NOMO-1 (cell line): ENCODE measurements around the gene ZNF280B.
"Not testable (repeated sequence)": the region's sequence is repeated elsewhere in the genome, so short reads cannot be mapped to it uniquely, and the experiment has no call there.

ENCODE experiments used
- DNase-seq, 2 experiments: peaks; one replicate each; lab custom pipeline; 2025; ENCODE audit not compliant: unreplicated experiment in 2 of 2; lab: John Stamatoyannopoulos, UW

The ZNF280B gene

DNA sequence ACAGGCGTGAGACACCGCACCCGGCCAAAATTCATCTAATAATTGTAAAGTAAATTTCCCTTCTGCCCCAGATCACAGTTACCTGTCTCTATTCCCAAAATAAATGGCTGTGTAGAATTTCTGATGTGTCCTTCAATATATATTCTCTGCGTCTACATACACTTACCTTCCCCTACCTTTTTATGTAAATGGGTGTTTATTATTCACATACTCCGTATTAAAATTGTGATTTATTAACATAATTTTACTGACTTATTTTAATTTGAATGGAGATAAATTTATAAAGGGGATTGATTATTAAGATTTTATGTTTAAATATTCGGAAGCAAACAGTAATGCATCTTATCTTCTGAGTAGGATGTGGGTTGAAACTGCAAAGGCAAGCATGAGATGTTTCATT is 28.0 kb upstream of the ZNF280B start:
- no peak for DNase-seq

GRCh38 chr22:22535662-22536061 is 27.1 kb upstream of the ZNF280B start:
- no peak for DNase-seq

DNA sequence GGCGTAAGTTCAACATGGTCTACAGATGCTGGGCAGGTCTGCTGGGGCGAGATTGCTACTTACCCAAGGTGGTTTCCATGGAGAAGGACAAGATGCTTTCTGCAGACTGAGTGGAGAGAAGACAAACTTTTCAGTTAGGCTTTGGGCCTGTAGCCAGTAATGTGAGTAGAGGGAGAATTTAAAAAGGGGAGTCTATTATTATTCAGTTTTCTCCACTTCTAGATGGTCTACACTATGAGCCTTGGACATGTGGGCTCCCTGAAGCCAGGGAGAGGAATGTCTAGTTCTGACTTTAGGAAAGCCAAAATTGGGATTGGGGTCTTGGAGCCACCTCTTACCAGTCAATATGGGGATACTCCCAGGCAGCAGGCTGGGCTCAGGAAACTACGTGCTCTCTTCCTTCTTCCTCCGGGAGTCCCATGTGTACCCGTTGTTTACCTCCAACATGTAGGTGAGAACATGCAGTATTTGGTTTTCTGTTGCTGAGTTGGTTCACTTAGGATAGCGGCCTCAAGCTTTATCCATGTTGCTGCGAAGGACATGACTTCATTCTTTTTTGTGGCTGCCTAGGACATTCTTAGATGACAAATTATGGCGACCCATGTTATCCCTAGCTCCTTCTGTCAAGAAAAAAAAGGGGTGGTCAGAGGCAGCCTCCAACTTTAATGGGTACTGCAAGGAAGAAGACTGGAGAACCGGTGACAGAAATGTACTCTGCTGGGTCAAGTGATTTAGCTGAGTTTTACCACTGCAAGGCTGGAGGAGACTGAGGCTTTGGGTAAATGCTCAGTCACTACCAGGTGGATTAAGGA is 26.3 kb upstream of the ZNF280B start:
- DNase-seq = no peak

- no peak for DNase-seq
Observed at GRCh38 chr22:22533863-22534262, 25.3 kb upstream of the ZNF280B start.

- no peak for DNase-seq
Observed at GRCh38 chr22:22533417-22533816, 24.9 kb upstream of the ZNF280B start.

DNA sequence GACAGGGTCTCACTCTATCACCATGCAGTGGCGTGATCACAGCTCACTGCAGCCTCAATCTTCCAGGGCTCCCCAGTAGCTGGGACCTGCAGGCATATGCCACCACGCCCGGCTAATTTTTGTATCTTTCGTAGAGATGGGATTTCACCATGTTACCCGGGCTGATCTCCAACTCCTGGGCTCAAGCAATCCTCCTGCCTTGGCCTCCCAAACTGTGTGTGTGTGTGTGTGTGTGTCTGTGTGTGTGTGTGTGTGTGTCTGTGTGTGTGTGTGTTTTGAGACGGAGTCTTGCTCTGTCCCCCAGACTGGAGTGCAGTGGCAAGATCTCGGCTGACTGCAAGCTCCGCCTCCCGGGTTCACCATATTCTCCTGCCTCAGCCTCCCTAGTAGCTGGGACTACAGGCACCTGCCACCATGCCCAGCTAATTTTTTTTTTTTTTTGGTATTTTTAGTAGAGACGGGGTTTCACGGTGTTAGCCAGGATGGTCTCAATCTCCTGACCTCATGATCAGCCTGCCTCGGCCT is 24.1 kb upstream of the ZNF280B start:
- DNase-seq = not testable (repeated sequence)

GRCh38 chr22:22531770-22532546 is 23.4 kb upstream of the ZNF280B start:
- no peak for DNase-seq

- DNase-seq = no peak
Observed at GRCh38 chr22:22528780-22529179, 20.2 kb upstream of the ZNF280B start.

DNA sequence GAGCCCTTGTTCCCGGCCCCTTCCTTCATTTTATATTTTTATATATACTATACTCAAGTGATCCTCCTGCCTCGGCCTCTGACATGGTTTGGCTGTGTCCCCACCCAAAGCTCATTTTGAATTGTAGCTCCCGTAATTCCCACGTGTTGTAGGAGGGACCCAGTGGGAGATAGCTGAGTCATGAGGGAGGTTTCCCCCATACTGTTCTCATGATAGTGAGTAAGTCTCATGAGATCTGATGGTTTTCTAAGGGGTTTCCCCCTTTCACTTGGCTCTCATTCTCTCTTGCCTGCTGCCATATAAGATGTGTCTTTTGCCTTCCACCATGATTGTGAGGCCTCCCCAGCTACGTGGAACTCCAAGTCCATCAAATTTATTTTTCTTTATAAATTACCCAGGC is 18.8 kb upstream of the ZNF280B start:
- DNase-seq = no peak

GRCh38 chr22:22526125-22526912 is 17.8 kb upstream of the ZNF280B start:
- DNase-seq = no peak

GRCh38 chr22:22523494-22523893 is 15.0 kb upstream of the ZNF280B start:
- DNase-seq = no peak

- no peak for DNase-seq
Observed at GRCh38 chr22:22521631-22522030, 13.1 kb upstream of the ZNF280B start.

GRCh38 chr22:22520667-22521602 is 12.4 kb upstream of the ZNF280B start:
- no peak for DNase-seq

- DNase-seq = no peak
Observed at GRCh38 chr22:22520020-22520656, 11.6 kb upstream of the ZNF280B start, which contains the start of gene ZNF280A. ZNF280A (minus strand) TSS chr22:22520270; CDS start chr22:22515630, 4,640 bp downstream.

DNA sequence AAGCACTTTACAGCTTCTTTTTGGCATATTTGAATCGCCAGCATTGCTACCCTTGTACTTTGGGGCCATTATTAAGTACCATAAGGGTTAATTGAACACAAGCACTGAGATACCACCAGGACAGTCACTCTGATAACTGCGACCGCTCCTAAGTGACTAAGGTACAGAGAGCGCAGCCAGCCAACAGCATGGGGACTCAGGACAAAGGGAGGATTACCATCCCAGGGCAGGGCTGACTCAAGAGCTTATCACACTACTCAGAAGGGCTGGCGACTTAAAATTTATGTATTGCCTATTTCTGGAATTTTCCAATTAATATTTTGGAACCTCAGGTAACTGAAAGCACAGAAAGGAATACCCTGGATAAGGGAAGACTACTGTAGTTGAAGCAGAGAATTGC is 11.0 kb upstream of the ZNF280B start:
- no peak for DNase-seq

DNA sequence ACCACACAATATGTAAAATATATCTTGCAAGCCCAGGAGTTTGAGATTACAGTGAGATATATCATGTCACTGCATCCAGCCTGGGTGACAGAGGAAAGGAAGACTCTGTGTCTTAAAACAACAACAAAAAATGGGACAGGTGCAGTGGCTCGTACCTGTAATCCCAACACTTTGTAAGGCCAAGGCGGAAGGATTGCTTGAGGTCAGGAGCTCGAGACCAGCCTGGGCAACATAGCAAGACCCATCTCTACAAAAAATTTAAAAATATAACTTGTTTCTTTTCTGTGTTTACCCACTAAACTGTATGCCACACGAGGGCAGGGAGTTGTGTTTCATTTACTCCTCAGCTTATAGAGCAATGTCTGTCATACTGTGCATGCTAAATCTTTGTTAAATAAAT is 8.4 kb upstream of the ZNF280B start:
- DNase-seq = no peak

- no peak for DNase-seq
Observed at GRCh38 chr22:22515890-22516289, 7.3 kb upstream of the ZNF280B start.

- not testable (repeated sequence) for DNase-seq
Observed at GRCh38 chr22:22514431-22514830, 5.9 kb upstream of the ZNF280B start.

DNA sequence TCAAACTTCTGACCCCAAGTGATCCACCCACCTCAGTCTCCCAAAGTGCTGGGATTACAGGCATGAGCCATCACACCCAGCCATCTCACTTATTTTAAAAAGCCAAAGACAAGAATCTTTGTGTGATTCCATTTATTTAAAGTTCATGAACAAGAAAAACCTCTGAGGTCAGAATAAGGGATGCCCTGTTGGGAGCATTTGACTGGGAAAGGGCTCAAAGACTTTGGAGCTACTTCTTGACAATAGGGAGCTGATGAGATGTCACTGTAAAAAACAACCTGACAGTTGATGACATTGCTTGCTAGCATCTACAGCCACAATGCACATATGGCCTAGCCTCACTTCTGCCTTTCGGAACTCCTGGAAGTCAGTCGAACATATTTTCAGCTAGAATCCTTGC is 5.1 kb upstream of the ZNF280B start:
- DNase-seq = no peak
